HCT116 (cell line): Measurements from ENCODE around the gene PLA1A. TPM values are rescaled to one million over a fixed set of nuclear protein-coding genes. Genes with fewer than 3 reads are reported as not detected.

Experiments
- ATAC-seq: fragments of 200-7000 bp; cut with Tn5 transposase; 2 replicates; pipeline ENCODE4 v1.9.1; 2020; ENCODE audit warnings: mild to moderate bottlenecking, moderate library complexity
- BruUV-seq: library from RNA; stranded (reverse); fragments of 400-500 nt; replicated peaks from 2 replicates; lab custom pipeline; 2021; lab: Mats Ljungman, UMichigan
- CTCF ChIA-PET: fragments of 300-600 bp; sonication (Branson Sonifier 250); formaldehyde crosslinking; loops from one replicate; lab custom pipeline; 2021; ENCODE audit warnings: antibody characterized with exemption; lab: Charles Lee
- POLR2A ChIA-PET: fragments of 300-600, 350-600 bp; sonication (Branson Sonifier 250); formaldehyde crosslinking; loops from one replicate; lab custom pipeline; 2021; ENCODE audit warnings: antibody characterized with exemption; lab: Charles Lee
- RAD21 ChIA-PET, 2 experiments: fragments of 300-600 bp; sonication (Branson Sonifier 250); formaldehyde crosslinking; loops; one replicate each; lab custom pipeline; 2023; ENCODE audit warnings: low total read pairs in 2 of 2; ENCODE audit not compliant: uncharacterized antibody in 2 of 2, unreplicated experiment in 2 of 2, low non-redundant PET in 1 of 2; lab: Charles Lee
- DNase-seq: peaks from one replicate; pipeline ENCODE4 v3.0.0-alpha.2; 2010; ENCODE audit warnings: low read depth, low spot score
- H2AFZ ChIP-seq: fragments of 200-600 bp; shearing (Covaris generic), sonication (generic); 2 replicates; pipeline ENCODE4 v1.6.1; 2017; ENCODE audit warnings: low read depth, mixed run types, mixed read lengths, antibody characterized with exemption, low read length; ENCODE audit not compliant: poor library complexity, severe bottlenecking
- H3K27ac ChIP-seq: 2 replicates; pipeline ENCODE4 v1.5.1; 2012; ENCODE audit warnings: low read depth, low read length
- H3K27me3 ChIP-seq: fragments of 200-600 bp; sonication (generic); 2 replicates; pipeline ENCODE4 v1.6.1; 2016; ENCODE audit warnings: mixed run types, low read length, mixed read lengths; ENCODE audit not compliant: insufficient read depth
- H3K36me3 ChIP-seq, 2 experiments: fragments of 200-500 bp in 1 of 2; fragments of 200-600 bp in 1 of 2; sonication (Bioruptor generic) in 1 of 2; sonication (generic) in 1 of 2; 2 replicates each; pipeline versions ENCODE4 v1.5.1 to v1.6.1; 2014 to 2016; ENCODE audit warnings: low read length in 2 of 2, inconsistent platforms in 1 of 2, mixed read lengths in 1 of 2, mixed run types in 1 of 2; ENCODE audit not compliant: insufficient read depth in 2 of 2, control insufficient read depth in 1 of 2
- H3K4me1 ChIP-seq, 2 experiments: fragments of 200-600 bp in 1 of 2; sonication (generic) in 1 of 2; 2 replicates each; pipeline versions ENCODE4 v1.5.1 to v1.6.1; 2012 to 2017; ENCODE audit warnings: low read length in 2 of 2, inconsistent platforms in 1 of 2, mild to moderate bottlenecking in 1 of 2, mixed read lengths in 1 of 2, mixed run types in 1 of 2, moderate library complexity in 1 of 2; ENCODE audit not compliant: insufficient read depth in 2 of 2, control insufficient read depth in 1 of 2
- H3K4me2 ChIP-seq: fragments of 200-600 bp; sonication (generic); 2 replicates; pipeline ENCODE4 v1.6.1; 2017; ENCODE audit warnings: mixed run types, low read length, mixed read lengths
- H3K4me3 ChIP-seq, 2 experiments: fragments of 200-600 bp in 1 of 2; sonication (generic) in 1 of 2; replicated peaks in 1 of 2; 2 replicates each; pipeline ENCODE4 v1.5.1; 2011 to 2016; ENCODE audit warnings: low read length in 2 of 2, control low read depth in 1 of 2, low read depth in 1 of 2, mild to moderate bottlenecking in 1 of 2, mixed read lengths in 1 of 2, mixed run types in 1 of 2
- H3K79me2 ChIP-seq: fragments of 200-600 bp; sonication (generic); 2 replicates; pipeline ENCODE4 v1.6.1; 2017; ENCODE audit warnings: mild to moderate bottlenecking, mixed run types, low read length, moderate library complexity, mixed read lengths; ENCODE audit not compliant: insufficient read depth
- H3K9ac ChIP-seq: fragments of 200-600 bp; sonication (generic); 2 replicates; pipeline ENCODE4 v1.6.1; 2016; ENCODE audit warnings: low read length, mixed read lengths
- H3K9me2 ChIP-seq: fragments of 200-600 bp; sonication (generic), shearing (Covaris generic); 2 replicates; pipeline ENCODE4 v1.6.1; 2017; ENCODE audit warnings: mixed run types, mild to moderate bottlenecking, moderate library complexity; ENCODE audit not compliant: insufficient read depth
- H3K9me3 ChIP-seq, 2 experiments: fragments of 200-500 bp in 1 of 2; fragments of 200-600 bp in 1 of 2; sonication (Bioruptor generic) in 1 of 2; sonication (generic) in 1 of 2; 2 replicates each; pipeline ENCODE4 v1.6.1; 2014 to 2017; ENCODE audit warnings: low read length in 2 of 2, mixed read lengths in 2 of 2, inconsistent platforms in 1 of 2, low read depth in 1 of 2, mild to moderate bottlenecking in 1 of 2, mixed run types in 1 of 2, moderate library complexity in 1 of 2; ENCODE audit not compliant: control insufficient read depth in 1 of 2, insufficient read depth in 1 of 2
- H4K20me1 ChIP-seq: fragments of 200-600 bp; sonication (generic), shearing (Covaris generic); 2 replicates; pipeline ENCODE4 v1.6.1; 2017; ENCODE audit warnings: mixed run types, mild to moderate bottlenecking, moderate library complexity; ENCODE audit not compliant: insufficient read depth
- CTCF ChIP-seq, 3 experiments: fragments of 200-600 bp in 1 of 3; sonication (generic) in 1 of 3; IDR thresholded peaks in 2 of 3; conservative IDR thresholded peaks in 1 of 3; 2 replicates each; pipeline ENCODE4 v1.5.1; 2012 to 2017; ENCODE audit warnings: low read depth in 2 of 3, low read length in 2 of 3, antibody characterized with exemption in 1 of 3, borderline replicate concordance in 1 of 3, control low read depth in 1 of 3, mild to moderate bottlenecking in 1 of 3, mixed read lengths in 1 of 3, mixed run types in 1 of 3, moderate library complexity in 1 of 3; ENCODE audit not compliant: insufficient read depth in 1 of 3
- ELF1 ChIP-seq: IDR thresholded peaks from 2 replicates; pipeline ENCODE4 v1.6.1; 2012; ENCODE audit warnings: low read depth, borderline replicate concordance
- EZH2 ChIP-seq: fragments of 200-600 bp; sonication (generic); IDR thresholded peaks from 2 replicates; pipeline ENCODE4 v1.6.1; 2017; ENCODE audit warnings: antibody characterized with exemption, mixed run types
- FOSL1 ChIP-seq: IDR thresholded peaks from 2 replicates; pipeline ENCODE4 v1.6.1; 2012; ENCODE audit warnings: low read depth
- JUND ChIP-seq: IDR thresholded peaks from 2 replicates; pipeline ENCODE4 v1.6.1; 2012
- POLR2A ChIP-seq: IDR thresholded peaks from 2 replicates; pipeline ENCODE4 v1.7.0; 2011; ENCODE audit warnings: borderline replicate concordance; ENCODE audit not compliant: insufficient read depth, insufficient read length; ENCODE audit errors: extremely low read depth
- POLR2AphosphoS5 ChIP-seq: IDR thresholded peaks from 2 replicates; pipeline ENCODE4 v1.6.1; 2011; ENCODE audit warnings: mild to moderate bottlenecking, low read depth, low read length, moderate library complexity
- REST ChIP-seq: IDR thresholded peaks from 2 replicates; pipeline ENCODE4 v1.6.1; 2012; ENCODE audit warnings: low read depth
- SRF ChIP-seq: IDR thresholded peaks from 2 replicates; pipeline ENCODE4 v1.6.1; 2012; ENCODE audit warnings: low read depth
- TCF7L2 ChIP-seq: IDR thresholded peaks from 2 replicates; pipeline ENCODE4 v1.7.0; 2011; ENCODE audit warnings: borderline replicate concordance, inconsistent platforms; ENCODE audit not compliant: insufficient read depth, insufficient read length; ENCODE audit errors: extremely low read depth
- ZBTB33 ChIP-seq: IDR thresholded peaks from 2 replicates; pipeline ENCODE4 v1.6.1; 2011; ENCODE audit warnings: mild to moderate bottlenecking, low read length, moderate library complexity; ENCODE audit not compliant: insufficient replicate concordance; ENCODE audit errors: extremely low read depth
- intact Hi-C: fragments of 100-400 bp; cut with micrococcal nuclease; formaldehyde crosslinking; loops from 2 replicates; pipeline ENCODE4 v1.10.0; 2022
- total RNA-seq: library from RNA; stranded (reverse); gene quantifications from one replicate; pipeline ENCODE4 v1.2.1, GENCODE V29; 2021; ENCODE audit not compliant: unreplicated experiment

PLA1A gene
- total RNA-seq, 1 experiment from 2014 or later: not detected

GRCh38 chr3:119562307-119562961 lies 35.3 kb upstream of the PLA1A start:
- no TSS peak for BruUV-seq
- H3K9ac ChIP-seq: no peak overlapping the region

More at GRCh38 chr3:119562307-119562961, 35.3 kb upstream of the PLA1A start:
- ChIA-PET CTCF (no interaction called here), RAD21 (no interaction called here), POLR2A (no interaction called here)
- Histone ChIP-seq H3K27me3 (no peaks in the 10 kb centered on the region), H3K4me3 (no peak overlapping the region), H3K36me3 (no peaks in the 10 kb centered on the region), H3K4me2 (no peak overlapping the region), H3K79me2 (no peaks in the 10 kb centered on the region), H3K9me2 (no peaks in the 10 kb centered on the region), H3K9me3 (no peaks in the 10 kb centered on the region), H4K20me1 (no peaks in the 10 kb centered on the region), H3K4me1 (peaks cover 0 to 5% of the 10 kb centered on the region in 2 experiments; a peak in 1 of 4 replicates), H3K27ac (no peak overlapping the region), H2AFZ (no peak overlapping the region)
- DNase-seq (no peak), ATAC-seq (no peak)
- intact Hi-C loops: no loop called here
- TF ChIP-seq SRF (no peak), ZBTB33 (no peak), FOSL1 (no peak), ELF1 (no peak), POLR2AphosphoS5 (no peak), CTCF (IDR thresholded peaks at IDR 0.05 in 2 of 3, conservative IDR thresholded peaks at IDR 0.05 in 1 of 3; ENCODE audit: borderline replicate concordance in 1 of 3, insufficient read depth in 1 of 3, low read depth in 2 of 3, low read length in 2 of 3) (no peak), REST (no peak), POLR2A (no peak), TCF7L2 (no peak), JUND (no peak), EZH2 (no peak)
